Measurements from ENCODE around the gene ADSS2.

The ADSS2 gene

DNA sequence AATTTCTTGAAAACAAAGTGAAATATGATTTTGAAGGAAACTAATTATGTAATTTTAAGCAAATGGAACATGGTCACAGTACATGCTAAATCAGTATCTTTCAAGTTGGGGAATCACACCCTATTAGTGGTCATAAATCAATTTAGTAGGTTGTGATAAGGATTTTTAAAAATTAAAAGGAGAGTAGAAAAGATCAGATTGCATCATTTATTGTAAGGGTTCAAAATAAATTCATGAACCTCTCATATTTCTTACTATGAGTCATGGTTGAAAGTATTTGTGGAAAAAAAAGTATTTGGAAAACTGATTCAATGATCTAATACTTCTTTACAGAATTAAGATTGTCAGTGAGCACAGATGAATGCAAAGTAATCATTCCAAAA is 14.6 kb downstream of the ADSS2 start:
- H3K9me3 ChIP-seq (ENCODE audit: control insufficient read depth, insufficient read depth, low read depth, low read length): no peaks in the 10 kb centered on the region
- H3K4me1 ChIP-seq (ENCODE audit: control insufficient read depth, insufficient read depth, low read length): peaks cover 18% of the 10 kb centered on the region
- peaks cover 21 to 37% of the 10 kb centered on the region in 2 experiments for H3K36me3 ChIP-seq (ENCODE audit: control insufficient read depth in 2 of 2, insufficient read depth in 1 of 2, low read length in 2 of 2)
- POLR2A ChIA-PET: no interaction called here
- TF ChIP-seq OVOL3 (tag by site-specific recombination; IDR thresholded peaks at IDR 0.05) (no peak), ZNF24 (tag by site-specific recombination; IDR thresholded peaks at IDR 0.05) (no peak), ZNF366 (tag by site-specific recombination; conservative IDR thresholded peaks at IDR 0.05) (peak; percentile 14; the same call in 1 of the 2 replicates), ZBTB17 (tag by site-specific recombination; IDR thresholded peaks at IDR 0.05) (peak; percentile 45; the same call in 1 of the 2 replicates), ZEB2 (tag by site-specific recombination; IDR thresholded peaks at IDR 0.05) (peak; percentile 38; the same call in 1 of the 2 replicates), ZNF629 (tag by site-specific recombination; IDR thresholded peaks at IDR 0.05) (peak; percentile 19; the same call in 1 of the 2 replicates), FEZF1 (tag by site-specific recombination; IDR thresholded peaks at IDR 0.05) (no peak), GLIS1 (tag by site-specific recombination; IDR thresholded peaks at IDR 0.05) (no peak), ZNF544 (tag by site-specific recombination; IDR thresholded peaks at IDR 0.05) (no peak)
- TF ChIP-seq, protein P1, sequence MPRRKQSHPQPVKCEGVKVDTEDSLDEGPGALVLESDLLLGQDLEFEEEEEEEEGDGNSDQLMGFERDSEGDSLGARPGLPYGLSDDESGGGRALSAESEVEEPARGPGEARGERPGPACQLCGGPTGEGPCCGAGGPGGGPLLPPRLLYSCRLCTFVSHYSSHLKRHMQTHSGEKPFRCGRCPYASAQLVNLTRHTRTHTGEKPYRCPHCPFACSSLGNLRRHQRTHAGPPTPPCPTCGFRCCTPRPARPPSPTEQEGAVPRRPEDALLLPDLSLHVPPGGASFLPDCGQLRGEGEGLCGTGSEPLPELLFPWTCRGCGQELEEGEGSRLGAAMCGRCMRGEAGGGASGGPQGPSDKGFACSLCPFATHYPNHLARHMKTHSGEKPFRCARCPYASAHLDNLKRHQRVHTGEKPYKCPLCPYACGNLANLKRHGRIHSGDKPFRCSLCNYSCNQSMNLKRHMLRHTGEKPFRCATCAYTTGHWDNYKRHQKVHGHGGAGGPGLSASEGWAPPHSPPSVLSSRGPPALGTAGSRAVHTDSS (tag by site-specific recombination; IDR thresholded peaks at IDR 0.05): no peak
- TF ChIP-seq, protein P2, sequence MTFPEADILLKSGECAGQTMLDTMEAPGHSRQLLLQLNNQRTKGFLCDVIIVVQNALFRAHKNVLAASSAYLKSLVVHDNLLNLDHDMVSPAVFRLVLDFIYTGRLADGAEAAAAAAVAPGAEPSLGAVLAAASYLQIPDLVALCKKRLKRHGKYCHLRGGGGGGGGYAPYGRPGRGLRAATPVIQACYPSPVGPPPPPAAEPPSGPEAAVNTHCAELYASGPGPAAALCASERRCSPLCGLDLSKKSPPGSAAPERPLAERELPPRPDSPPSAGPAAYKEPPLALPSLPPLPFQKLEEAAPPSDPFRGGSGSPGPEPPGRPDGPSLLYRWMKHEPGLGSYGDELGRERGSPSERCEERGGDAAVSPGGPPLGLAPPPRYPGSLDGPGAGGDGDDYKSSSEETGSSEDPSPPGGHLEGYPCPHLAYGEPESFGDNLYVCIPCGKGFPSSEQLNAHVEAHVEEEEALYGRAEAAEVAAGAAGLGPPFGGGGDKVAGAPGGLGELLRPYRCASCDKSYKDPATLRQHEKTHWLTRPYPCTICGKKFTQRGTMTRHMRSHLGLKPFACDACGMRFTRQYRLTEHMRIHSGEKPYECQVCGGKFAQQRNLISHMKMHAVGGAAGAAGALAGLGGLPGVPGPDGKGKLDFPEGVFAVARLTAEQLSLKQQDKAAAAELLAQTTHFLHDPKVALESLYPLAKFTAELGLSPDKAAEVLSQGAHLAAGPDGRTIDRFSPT (tag by site-specific recombination; IDR thresholded peaks at IDR 0.05): peak; percentile 58; the same call in 1 of the 2 replicates
- TF ChIP-seq, protein P3, sequence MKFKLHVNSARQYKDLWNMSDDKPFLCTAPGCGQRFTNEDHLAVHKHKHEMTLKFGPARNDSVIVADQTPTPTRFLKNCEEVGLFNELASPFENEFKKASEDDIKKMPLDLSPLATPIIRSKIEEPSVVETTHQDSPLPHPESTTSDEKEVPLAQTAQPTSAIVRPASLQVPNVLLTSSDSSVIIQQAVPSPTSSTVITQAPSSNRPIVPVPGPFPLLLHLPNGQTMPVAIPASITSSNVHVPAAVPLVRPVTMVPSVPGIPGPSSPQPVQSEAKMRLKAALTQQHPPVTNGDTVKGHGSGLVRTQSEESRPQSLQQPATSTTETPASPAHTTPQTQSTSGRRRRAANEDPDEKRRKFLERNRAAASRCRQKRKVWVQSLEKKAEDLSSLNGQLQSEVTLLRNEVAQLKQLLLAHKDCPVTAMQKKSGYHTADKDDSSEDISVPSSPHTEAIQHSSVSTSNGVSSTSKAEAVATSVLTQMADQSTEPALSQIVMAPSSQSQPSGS (tag by site-specific recombination; IDR thresholded peaks at IDR 0.05; ENCODE audit: low read depth): peak; percentile 36; the same call in 1 of the 2 replicates
- TF ChIP-seq, protein P4, sequence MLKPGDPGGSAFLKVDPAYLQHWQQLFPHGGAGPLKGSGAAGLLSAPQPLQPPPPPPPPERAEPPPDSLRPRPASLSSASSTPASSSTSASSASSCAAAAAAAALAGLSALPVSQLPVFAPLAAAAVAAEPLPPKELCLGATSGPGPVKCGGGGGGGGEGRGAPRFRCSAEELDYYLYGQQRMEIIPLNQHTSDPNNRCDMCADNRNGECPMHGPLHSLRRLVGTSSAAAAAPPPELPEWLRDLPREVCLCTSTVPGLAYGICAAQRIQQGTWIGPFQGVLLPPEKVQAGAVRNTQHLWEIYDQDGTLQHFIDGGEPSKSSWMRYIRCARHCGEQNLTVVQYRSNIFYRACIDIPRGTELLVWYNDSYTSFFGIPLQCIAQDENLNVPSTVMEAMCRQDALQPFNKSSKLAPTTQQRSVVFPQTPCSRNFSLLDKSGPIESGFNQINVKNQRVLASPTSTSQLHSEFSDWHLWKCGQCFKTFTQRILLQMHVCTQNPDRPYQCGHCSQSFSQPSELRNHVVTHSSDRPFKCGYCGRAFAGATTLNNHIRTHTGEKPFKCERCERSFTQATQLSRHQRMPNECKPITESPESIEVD (tag by site-specific recombination; IDR thresholded peaks at IDR 0.05): peak; percentile 82
- H3K27ac ChIP-seq (ENCODE audit: extremely low read depth, low read depth, low read length): no peak overlapping the region
- H3K4me3 ChIP-seq (ENCODE audit: low read depth, low read length): no peak overlapping the region
- CTCF ChIA-PET: interaction anchor here (1.1 kb wide), 1 partner anchor 9 kb away, joined by 3 read pairs; no protein-coding TSS in a partner anchor

DNA sequence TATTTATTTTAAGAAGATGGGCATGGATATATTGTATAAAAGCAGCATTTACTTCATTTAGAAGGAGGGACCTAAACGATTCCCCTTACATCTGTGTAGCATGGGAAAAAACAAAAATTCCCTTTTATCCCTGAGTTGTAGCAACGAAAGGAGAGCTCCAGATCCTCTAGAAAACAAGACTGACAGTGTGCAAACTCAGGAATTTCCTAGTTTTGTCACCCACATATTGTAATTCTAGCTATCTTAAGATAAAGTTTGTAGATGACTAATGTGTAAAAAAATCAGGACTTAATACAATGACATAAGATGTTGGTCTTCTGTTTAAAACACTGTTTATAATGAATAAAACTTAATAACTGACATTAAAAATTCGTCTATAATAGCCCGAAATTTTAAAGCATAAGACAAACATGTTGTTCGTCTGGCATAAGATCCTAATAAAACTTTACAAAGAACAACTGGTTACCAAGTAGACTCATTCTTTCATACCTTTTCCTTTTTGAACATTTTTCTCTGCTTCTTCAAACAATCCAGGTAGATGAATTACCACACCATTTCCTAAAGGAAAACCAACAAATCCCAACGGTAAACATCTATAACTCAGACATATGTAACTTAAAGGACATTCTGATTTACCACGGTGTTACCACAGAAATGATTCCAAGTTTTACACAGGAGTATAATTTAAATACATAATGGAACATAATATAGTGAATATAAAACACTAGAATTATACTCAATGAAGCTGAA is 15.2 kb downstream of the ADSS2 start:
- H3K4me3 ChIP-seq (ENCODE audit: low read depth, low read length): no peak overlapping the region
- POLR2A ChIA-PET: no interaction called here
- CTCF ChIA-PET: interaction anchor here (1.1 kb wide), 1 partner anchor 10 kb away, joined by 3 read pairs; no protein-coding TSS in a partner anchor

More for the DNA sequence above, 15.2 kb downstream of the ADSS2 start:
- Histone ChIP-seq H3K9me3 (ENCODE audit: control insufficient read depth, insufficient read depth, low read depth, low read length) (no peaks in the 10 kb centered on the region), H3K27ac (ENCODE audit: extremely low read depth, low read depth, low read length) (no peak overlapping the region), H3K4me1 (ENCODE audit: control insufficient read depth, insufficient read depth, low read length) (peaks cover 18% of the 10 kb centered on the region), H3K36me3 (ENCODE audit: control insufficient read depth in 2 of 2, insufficient read depth in 1 of 2, low read length in 2 of 2) (peaks cover 27 to 42% of the 10 kb centered on the region in 2 experiments)
- no peak for TF ChIP-seq ZNF660 (tag by site-specific recombination; IDR thresholded peaks at IDR 0.05)
- TF ChIP-seq ZNF792 (tag by site-specific recombination; IDR thresholded peaks at IDR 0.05): no peak
- TF ChIP-seq, protein P5, sequence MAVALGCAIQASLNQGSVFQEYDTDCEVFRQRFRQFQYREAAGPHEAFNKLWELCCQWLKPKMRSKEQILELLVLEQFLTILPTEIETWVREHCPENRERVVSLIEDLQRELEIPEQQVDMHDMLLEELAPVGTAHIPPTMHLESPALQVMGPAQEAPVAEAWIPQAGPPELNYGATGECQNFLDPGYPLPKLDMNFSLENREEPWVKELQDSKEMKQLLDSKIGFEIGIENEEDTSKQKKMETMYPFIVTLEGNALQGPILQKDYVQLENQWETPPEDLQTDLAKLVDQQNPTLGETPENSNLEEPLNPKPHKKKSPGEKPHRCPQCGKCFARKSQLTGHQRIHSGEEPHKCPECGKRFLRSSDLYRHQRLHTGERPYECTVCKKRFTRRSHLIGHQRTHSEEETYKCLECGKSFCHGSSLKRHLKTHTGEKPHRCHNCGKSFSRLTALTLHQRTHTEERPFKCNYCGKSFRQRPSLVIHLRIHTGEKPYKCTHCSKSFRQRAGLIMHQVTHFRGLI (tag by site-specific recombination; IDR thresholded peaks at IDR 0.05): no peak
- TF ChIP-seq, protein P6, sequence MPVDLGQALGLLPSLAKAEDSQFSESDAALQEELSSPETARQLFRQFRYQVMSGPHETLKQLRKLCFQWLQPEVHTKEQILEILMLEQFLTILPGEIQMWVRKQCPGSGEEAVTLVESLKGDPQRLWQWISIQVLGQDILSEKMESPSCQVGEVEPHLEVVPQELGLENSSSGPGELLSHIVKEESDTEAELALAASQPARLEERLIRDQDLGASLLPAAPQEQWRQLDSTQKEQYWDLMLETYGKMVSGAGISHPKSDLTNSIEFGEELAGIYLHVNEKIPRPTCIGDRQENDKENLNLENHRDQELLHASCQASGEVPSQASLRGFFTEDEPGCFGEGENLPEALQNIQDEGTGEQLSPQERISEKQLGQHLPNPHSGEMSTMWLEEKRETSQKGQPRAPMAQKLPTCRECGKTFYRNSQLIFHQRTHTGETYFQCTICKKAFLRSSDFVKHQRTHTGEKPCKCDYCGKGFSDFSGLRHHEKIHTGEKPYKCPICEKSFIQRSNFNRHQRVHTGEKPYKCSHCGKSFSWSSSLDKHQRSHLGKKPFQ (tag by site-specific recombination; IDR thresholded peaks at IDR 0.05): no peak
